Vagina (tissue), 2 donors: ENCODE data around the gene FOXN1. TPM values are rescaled to one million over a fixed set of nuclear protein-coding genes. Genes with fewer than 3 reads are reported as not detected.

Source experiments
- DNase-seq, 2 donors: peaks; one replicate each; pipeline ENCODE4 v3.0.0-alpha.2; 2017; ENCODE audit errors: extremely low spot score in 2 of 2
- H3K27ac ChIP-seq: fragments of 200-600 bp; sonication (generic); one replicate; pipeline ENCODE4 v1.5.1; 2019
- H3K27me3 ChIP-seq: fragments of 200-600 bp; sonication (generic); one replicate; pipeline ENCODE4 v1.5.1; 2019
- H3K36me3 ChIP-seq, 2 donors: fragments of 200-600 bp; sonication (generic); one replicate each; pipeline ENCODE4 v1.5.1; 2017 to 2019
- H3K4me1 ChIP-seq: fragments of 200-600 bp; sonication (generic); one replicate; pipeline ENCODE4 v1.5.1; 2019
- H3K4me3 ChIP-seq, 2 donors: fragments of 200-600 bp; sonication (generic); 1 replicate in 1 of 2; 2 replicates in 1 of 2; pipeline ENCODE4 v1.5.1; 2016 to 2019
- H3K9me3 ChIP-seq: fragments of 200-600 bp; sonication (generic); one replicate; pipeline ENCODE4 v1.5.1; 2019
- POLR2A ChIP-seq, 2 donors: fragments of 450-650 bp; IDR thresholded peaks; one replicate each; pipeline ENCODE4 v1.6.1; 2017; ENCODE audit warnings: antibody characterized with exemption in 2 of 2, mild to moderate bottlenecking in 2 of 2, moderate library complexity in 2 of 2
- POLR2AphosphoS5 ChIP-seq, 2 donors: sonication (generic); formaldehyde crosslinking; IDR thresholded peaks; one replicate each; pipeline ENCODE4 v1.9.0; 2017; ENCODE audit warnings: antibody characterized with exemption in 2 of 2, mild to moderate bottlenecking in 2 of 2, low read depth in 1 of 2; ENCODE audit not compliant: insufficient read depth in 1 of 2
- intact Hi-C: fragments of 100-400 bp; cut with DNase I; formaldehyde crosslinking; loops from one replicate; pipeline ENCODE4 v1.15.1; 2023
- total RNA-seq: library from RNA; depleted of rRNA; stranded (reverse); fragments of >200 nt; gene quantifications from one replicate; pipeline ENCODE4 v1.2.3, GENCODE V29; 2016
- TF ChIP-seq, protein P1 (sequence below), 3 experiments: fragments of 450-650 bp in 2 of 3; fragments of 200-600 bp in 1 of 3; sonication (generic) in 1 of 3; IDR thresholded peaks; one replicate each; pipeline ENCODE4 v1.5.1; 2017 to 2019; ENCODE audit warnings: antibody characterized with exemption in 3 of 3, mild to moderate bottlenecking in 2 of 3, moderate library complexity in 2 of 3

Gene FOXN1
- total RNA-seq, 1 donor from 2014 or later = 3.4 TPM

DNA sequence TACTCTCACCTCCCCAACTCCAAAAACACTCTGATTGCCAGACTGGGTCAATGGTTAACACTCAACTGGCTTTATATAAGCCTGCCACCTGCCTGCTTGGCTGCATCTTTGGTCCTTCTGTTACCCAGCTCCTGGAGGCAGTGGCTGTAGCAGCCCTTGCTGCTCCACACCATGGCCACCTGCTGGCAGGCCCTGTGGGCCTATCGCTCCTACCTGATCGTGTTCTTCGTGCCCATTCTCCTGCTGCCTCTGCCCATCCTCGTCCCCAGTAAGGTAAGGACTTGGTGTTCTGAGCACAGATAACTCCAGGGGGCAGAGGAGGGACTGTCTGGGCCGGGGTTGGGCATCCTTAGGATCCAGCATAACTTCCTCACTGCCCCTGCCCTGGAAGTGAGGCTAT is 32.6 kb upstream of the FOXN1 start, which contains the start of gene SLC13A2:
Gene SLC13A2 (plus strand): TSS at position 103 of the 400 bp plus-strand sequence. CDS start 69 bp downstream, at position 172.
- no peak within 1 kb of the TSS for H3K4me3 ChIP-seq
- no peak for DNase-seq
- H3K9me3 ChIP-seq = no peaks in the 10 kb centered on the region
- intact Hi-C loops = no loop called here
- no peaks in the 10 kb centered on the region for H3K4me1 ChIP-seq
- TF ChIP-seq POLR2A (IDR thresholded peaks at IDR 0.05) = no peak
- no peak for TF ChIP-seq POLR2AphosphoS5 (IDR thresholded peaks at IDR 0.05; ENCODE audit: insufficient read depth in 1 of 2, low read depth in 1 of 2)
- TF ChIP-seq, protein P1, sequence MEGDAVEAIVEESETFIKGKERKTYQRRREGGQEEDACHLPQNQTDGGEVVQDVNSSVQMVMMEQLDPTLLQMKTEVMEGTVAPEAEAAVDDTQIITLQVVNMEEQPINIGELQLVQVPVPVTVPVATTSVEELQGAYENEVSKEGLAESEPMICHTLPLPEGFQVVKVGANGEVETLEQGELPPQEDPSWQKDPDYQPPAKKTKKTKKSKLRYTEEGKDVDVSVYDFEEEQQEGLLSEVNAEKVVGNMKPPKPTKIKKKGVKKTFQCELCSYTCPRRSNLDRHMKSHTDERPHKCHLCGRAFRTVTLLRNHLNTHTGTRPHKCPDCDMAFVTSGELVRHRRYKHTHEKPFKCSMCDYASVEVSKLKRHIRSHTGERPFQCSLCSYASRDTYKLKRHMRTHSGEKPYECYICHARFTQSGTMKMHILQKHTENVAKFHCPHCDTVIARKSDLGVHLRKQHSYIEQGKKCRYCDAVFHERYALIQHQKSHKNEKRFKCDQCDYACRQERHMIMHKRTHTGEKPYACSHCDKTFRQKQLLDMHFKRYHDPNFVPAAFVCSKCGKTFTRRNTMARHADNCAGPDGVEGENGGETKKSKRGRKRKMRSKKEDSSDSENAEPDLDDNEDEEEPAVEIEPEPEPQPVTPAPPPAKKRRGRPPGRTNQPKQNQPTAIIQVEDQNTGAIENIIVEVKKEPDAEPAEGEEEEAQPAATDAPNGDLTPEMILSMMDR (IDR thresholded peaks at IDR 0.05) = no peak
- H3K27ac ChIP-seq = no peak within 1 kb of the TSS
- no peaks in the 10 kb centered on the region for H3K36me3 ChIP-seq
- H3K27me3 ChIP-seq = no peaks in the 10 kb centered on the region

DNA sequence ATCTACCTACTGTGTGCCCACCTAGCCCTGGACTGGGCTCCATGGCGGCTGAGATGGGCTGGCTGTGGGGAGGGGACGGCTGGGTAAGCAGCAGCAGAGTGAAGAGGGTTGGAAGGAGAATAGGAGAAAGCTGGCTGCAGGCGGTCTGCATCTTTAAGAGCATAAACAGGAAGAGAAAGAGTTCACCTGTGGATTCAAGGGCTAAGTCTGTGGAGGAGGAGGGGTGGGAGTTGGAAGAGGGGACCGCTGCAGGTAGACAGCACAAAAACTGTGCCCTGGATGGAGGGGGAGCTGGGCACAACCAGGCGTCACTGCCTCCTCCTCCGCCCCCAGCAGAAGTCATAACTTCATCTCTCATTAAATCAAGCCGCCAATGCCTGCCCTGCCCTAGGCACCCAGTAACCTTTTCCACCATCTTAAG is 32.0 kb upstream of the FOXN1 start:
- H3K27me3 ChIP-seq = no peaks in the 10 kb centered on the region
- no peaks in the 10 kb centered on the region for H3K9me3 ChIP-seq
- H3K36me3 ChIP-seq = no peaks in the 10 kb centered on the region
- H3K27ac ChIP-seq = no peak overlapping the region
- TF ChIP-seq POLR2AphosphoS5 (IDR thresholded peaks at IDR 0.05; ENCODE audit: insufficient read depth in 1 of 2, low read depth in 1 of 2) = no peak
- TF ChIP-seq POLR2A (IDR thresholded peaks at IDR 0.05) = no peak
- TF ChIP-seq, protein P1 (IDR thresholded peaks at IDR 0.05) = no peak
- no peak overlapping the region for H3K4me3 ChIP-seq
- DNase-seq = no peak
- intact Hi-C loops = no loop called here
- no peaks in the 10 kb centered on the region for H3K4me1 ChIP-seq

DNA sequence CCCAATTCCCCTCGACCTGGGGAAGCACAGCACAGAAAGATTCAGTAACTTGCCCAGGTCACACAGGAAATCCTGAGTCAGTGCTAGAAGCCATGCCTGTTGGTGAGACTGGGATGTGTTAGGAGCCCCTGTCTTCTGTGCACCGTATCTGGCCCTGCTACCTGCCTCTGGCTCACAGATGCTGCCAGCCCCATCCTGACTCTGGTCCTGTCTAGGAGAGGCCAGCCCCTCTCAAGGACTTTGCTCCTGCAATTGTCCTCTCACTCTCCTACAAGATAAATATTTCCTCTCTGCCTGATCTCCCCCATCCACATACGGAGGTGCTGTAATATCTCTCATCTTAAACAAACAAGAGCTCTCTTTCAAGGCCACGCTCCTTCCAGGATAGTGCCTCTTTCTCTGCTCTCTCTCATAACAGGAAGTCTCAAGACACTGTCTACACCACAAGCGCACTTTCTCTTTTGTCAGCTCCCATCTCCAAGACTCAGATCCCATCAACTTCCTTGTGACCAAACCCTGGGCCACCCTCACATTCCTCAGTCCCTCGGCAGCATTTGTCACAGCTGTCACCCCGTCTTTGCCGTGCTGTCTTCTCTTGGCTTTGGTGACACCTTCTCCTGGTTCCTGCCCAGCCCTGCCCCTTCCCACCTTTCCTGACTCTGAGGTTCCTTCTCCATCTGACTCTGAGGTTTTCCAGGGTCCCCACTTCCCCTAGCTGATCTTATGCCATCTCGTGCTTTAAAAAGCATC is 30.8 kb upstream of the FOXN1 start:
- no peaks in the 10 kb centered on the region for H3K27me3 ChIP-seq
- intact Hi-C loops = no loop called here
- TF ChIP-seq, protein P1 (IDR thresholded peaks at IDR 0.05) = no peak
- no peak for TF ChIP-seq POLR2AphosphoS5 (IDR thresholded peaks at IDR 0.05; ENCODE audit: insufficient read depth in 1 of 2, low read depth in 1 of 2)
- TF ChIP-seq POLR2A (IDR thresholded peaks at IDR 0.05) = no peak
- H3K4me1 ChIP-seq = no peaks in the 10 kb centered on the region
- H3K4me3 ChIP-seq = no peak overlapping the region
- no peak overlapping the region for H3K27ac ChIP-seq
- no peaks in the 10 kb centered on the region for H3K36me3 ChIP-seq
- DNase-seq = no peak
- no peaks in the 10 kb centered on the region for H3K9me3 ChIP-seq

GRCh38 chr17:28476076-28476865 is 29.9 kb upstream of the FOXN1 start:
- Histone ChIP-seq H3K36me3 (no peaks in the 10 kb centered on the region), H3K4me1 (no peaks in the 10 kb centered on the region), H3K9me3 (no peaks in the 10 kb centered on the region), H3K4me3 (no peak overlapping the region), H3K27me3 (no peaks in the 10 kb centered on the region), H3K27ac (no peak overlapping the region)
- TF ChIP-seq POLR2A (IDR thresholded peaks at IDR 0.05) = no peak
- TF ChIP-seq, protein P1 (IDR thresholded peaks at IDR 0.05) = no peak
- no peak for TF ChIP-seq POLR2AphosphoS5 (IDR thresholded peaks at IDR 0.05; ENCODE audit: insufficient read depth in 1 of 2, low read depth in 1 of 2)
- DNase-seq = no peak
- intact Hi-C loops = no loop called here
